Activated CD4-positive, CD25-positive, alpha-beta regulatory T cell treated with anti-CD3 and anti-CD28 coated beads, Interleukin-2, amount 50 U/mL, for 24 hours (primary cell): Measurements from ENCODE around the gene RBM18.

Experiments used
- ATAC-seq, 2 donors: fragments of 150-1000 bp; cut with Tn5 transposase; one replicate each; pipeline ENCODE4 v1.10.0; 2021; ENCODE audit warnings: mild to moderate bottlenecking in 1 of 2, moderate library complexity in 1 of 2

Gene RBM18

GRCh38 chr9:122221183-122221811 is 43.3 kb downstream of the RBM18 start:
- no peak for ATAC-seq

GRCh38 chr9:122220673-122221182 is 43.9 kb downstream of the RBM18 start:
- ATAC-seq = no peak

GRCh38 chr9:122219856-122220672 is 44.6 kb downstream of the RBM18 start:
- no peak for ATAC-seq

GRCh38 chr9:122218935-122219855 is 45.4 kb downstream of the RBM18 start:
- no peak for ATAC-seq

GRCh38 chr9:122218071-122218934 is 46.3 kb downstream of the RBM18 start:
- ATAC-seq = no peak

- ATAC-seq = no peak
These were observed 47.0 kb downstream of the RBM18 start for GRCh38 chr9:122217640-122218039.

- ATAC-seq = no peak
These were observed 47.7 kb downstream of the RBM18 start for GRCh38 chr9:122216798-122217418.

- ATAC-seq = no peak
These were observed 48.4 kb downstream of the RBM18 start for GRCh38 chr9:122216138-122216797.

GRCh38 chr9:122215663-122216062 is 49.0 kb downstream of the RBM18 start:
- ATAC-seq = no peak

GRCh38 chr9:122214507-122214906 is 50.1 kb downstream of the RBM18 start:
- ATAC-seq = no peak

GRCh38 chr9:122213589-122214413 is 50.8 kb downstream of the RBM18 start:
- ATAC-seq = peak; percentile 70 to 76

GRCh38 chr9:122213102-122213588 is 51.5 kb downstream of the RBM18 start:
- no peak for ATAC-seq

- ATAC-seq = no peak
These were observed 52.1 kb downstream of the RBM18 start for GRCh38 chr9:122212473-122213004.

GRCh38 chr9:122209451-122209850 is 55.2 kb downstream of the RBM18 start:
- ATAC-seq = no peak

- ATAC-seq = no peak
These were observed 57.5 kb downstream of the RBM18 start for GRCh38 chr9:122207096-122207495.

- no peak for ATAC-seq
These were observed 58.3 kb downstream of the RBM18 start for GRCh38 chr9:122206118-122207046.

GRCh38 chr9:122205176-122205575 is 59.5 kb downstream of the RBM18 start:
- ATAC-seq = no peak

- no peak for ATAC-seq
These were observed 60.1 kb downstream of the RBM18 start for GRCh38 chr9:122204491-122204890.
